ENCODE data around the gene VPS33A.

DNA sequence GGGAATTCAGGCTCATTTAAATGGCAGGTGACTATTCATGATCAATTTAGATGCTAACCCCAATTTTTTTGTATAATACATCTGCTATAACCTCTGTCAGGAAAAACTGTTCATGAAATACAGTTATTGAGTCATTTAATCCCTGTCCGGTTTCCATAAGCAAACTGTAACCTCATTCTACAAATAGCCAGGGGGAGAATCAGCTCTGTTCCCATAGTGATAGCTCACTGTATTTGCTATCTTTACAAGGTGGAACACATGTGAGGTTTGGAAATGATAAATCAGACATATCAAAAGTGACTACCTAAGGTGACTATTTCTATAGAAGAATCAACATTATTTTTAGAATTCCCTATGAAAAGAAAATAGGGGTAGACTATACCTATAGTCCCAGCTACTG, 38.6 kb upstream of the VPS33A start:
- TF ChIP-seq CTCF (conservative IDR thresholded peaks at IDR 0.05 in 1 of 2, IDR thresholded peaks at IDR 0.05 in 1 of 2; ENCODE audit: extremely low read depth in 1 of 2, insufficient read depth in 1 of 2, low read depth in 1 of 2, low read length in 2 of 2) (no peak), EZH2 (IDR thresholded peaks at IDR 0.05; ENCODE audit: borderline replicate concordance, low read length) (no peak)
